ENCODE results near the gene MED1.
"Not testable (repeated sequence)": the region's sequence is repeated elsewhere in the genome, so short reads cannot be mapped to it uniquely, and the experiment has no call there.

MED1 gene

GRCh38 chr17:39450847-39451581 lies at the start of gene MED1:
Gene MED1 (minus strand): TSS chr17:39451263. CDS start chr17:39451062, 201 bp downstream.
- peak; percentile 73 to 84 for DNase-seq (ENCODE audit: extremely low read depth in 1 of 2, low read depth in 1 of 2)

- not testable (repeated sequence) for DNase-seq (ENCODE audit: extremely low read depth in 1 of 2, low read depth in 1 of 2)
These were observed 45.9 kb upstream of the MED1 start for GRCh38 chr17:39496921-39497320.

- no peak for DNase-seq (ENCODE audit: extremely low read depth in 1 of 2, low read depth in 1 of 2)
These were observed 36.9 kb upstream of the MED1 start for GRCh38 chr17:39487946-39488345.

GRCh38 chr17:39487490-39487889 lies 36.4 kb upstream of the MED1 start:
- not testable (repeated sequence) for DNase-seq (ENCODE audit: extremely low read depth in 1 of 2, low read depth in 1 of 2)

GRCh38 chr17:39486242-39486641 lies 35.2 kb upstream of the MED1 start:
- no peak for DNase-seq (ENCODE audit: extremely low read depth in 1 of 2, low read depth in 1 of 2)

- no peak for DNase-seq (ENCODE audit: extremely low read depth in 1 of 2, low read depth in 1 of 2)
These were observed 34.5 kb upstream of the MED1 start for GRCh38 chr17:39485555-39485954.

- DNase-seq (ENCODE audit: extremely low read depth in 1 of 2, low read depth in 1 of 2) = no peak
These were observed 33.1 kb upstream of the MED1 start for GRCh38 chr17:39484178-39484577.

- no peak for DNase-seq (ENCODE audit: extremely low read depth in 1 of 2, low read depth in 1 of 2)
These were observed 32.4 kb upstream of the MED1 start for GRCh38 chr17:39483506-39483905.

GRCh38 chr17:39479631-39480030 lies 28.6 kb upstream of the MED1 start:
- DNase-seq (ENCODE audit: extremely low read depth in 1 of 2, low read depth in 1 of 2) = not testable (repeated sequence)

- DNase-seq (ENCODE audit: extremely low read depth in 1 of 2, low read depth in 1 of 2) = no peak
These were observed 22.2 kb upstream of the MED1 start for GRCh38 chr17:39473310-39473709.

GRCh38 chr17:39468610-39469009 lies 17.5 kb upstream of the MED1 start:
- not testable (repeated sequence) for DNase-seq (ENCODE audit: extremely low read depth in 1 of 2, low read depth in 1 of 2)

- DNase-seq (ENCODE audit: extremely low read depth in 1 of 2, low read depth in 1 of 2) = not testable (repeated sequence)
These were observed 13.6 kb upstream of the MED1 start for GRCh38 chr17:39464639-39465181.

GRCh38 chr17:39462631-39463375 lies 11.7 kb upstream of the MED1 start:
- no peak for DNase-seq (ENCODE audit: extremely low read depth in 1 of 2, low read depth in 1 of 2)

GRCh38 chr17:39461926-39462569 lies 11.0 kb upstream of the MED1 start:
- no peak for DNase-seq (ENCODE audit: extremely low read depth in 1 of 2, low read depth in 1 of 2)

- peak; percentile 83 to 87 for DNase-seq (ENCODE audit: extremely low read depth in 1 of 2, low read depth in 1 of 2)
These were observed 10.3 kb upstream of the MED1 start, which contains the start of gene CDK12 for GRCh38 chr17:39461113-39461925. Gene CDK12 (plus strand): TSS chr17:39461486. CDS start chr17:39462072, 586 bp downstream.

- DNase-seq (ENCODE audit: extremely low read depth in 1 of 2, low read depth in 1 of 2) = no peak
These were observed 4.9 kb upstream of the MED1 start for GRCh38 chr17:39455919-39456318.

GRCh38 chr17:39450051-39450450 lies 1.0 kb downstream of the MED1 start:
- no peak for DNase-seq (ENCODE audit: extremely low read depth in 1 of 2, low read depth in 1 of 2)

- no peak for DNase-seq (ENCODE audit: extremely low read depth in 1 of 2, low read depth in 1 of 2)
These were observed 3.5 kb downstream of the MED1 start for GRCh38 chr17:39447561-39447960.

GRCh38 chr17:39443326-39443725 lies 7.7 kb downstream of the MED1 start:
- no peak for DNase-seq (ENCODE audit: extremely low read depth in 1 of 2, low read depth in 1 of 2)

- not testable (repeated sequence) for DNase-seq (ENCODE audit: extremely low read depth in 1 of 2, low read depth in 1 of 2)
These were observed 11.2 kb downstream of the MED1 start for GRCh38 chr17:39439868-39440267.
